Esophagus squamous epithelium (tissue), 4 donors: ENCODE data around the gene JARID2.

Experiments
- CTCF ChIP-seq, 6 experiments: fragments of 450-650 bp in 4 of 6; fragments of 200-600 bp in 2 of 6; sonication (generic) in 2 of 6; IDR thresholded peaks; one replicate each; pipeline ENCODE4 v1.5.1; 2016 to 2019; ENCODE audit warnings: antibody characterized with exemption in 6 of 6, mild to moderate bottlenecking in 4 of 6, moderate library complexity in 4 of 6
- POLR2A ChIP-seq, 4 donors: fragments of 450-650 bp; IDR thresholded peaks; one replicate each; pipeline ENCODE4 v1.6.1; 2017; ENCODE audit warnings: antibody characterized with exemption in 4 of 4, mild to moderate bottlenecking in 4 of 4, moderate library complexity in 3 of 4

GRCh38 chr6:15338476-15338875 lies 92.6 kb downstream of the JARID2 start:
- TF ChIP-seq CTCF (IDR thresholded peaks at IDR 0.05): no peak
- TF ChIP-seq POLR2A (IDR thresholded peaks at IDR 0.05): no peak
